DMS 273 treated with DMSO at 0.1 percent for 48 hours (cell line): Measurements from ENCODE around the gene TRNAU1AP.
"Not testable (repeated sequence)": the region's sequence is repeated elsewhere in the genome, so short reads cannot be mapped to it uniquely, and the experiment has no call there.

Source experiments
- DNase-seq: peaks from one replicate; lab custom pipeline; 2025; lab: John Stamatoyannopoulos, UW

TRNAU1AP gene

GRCh38 chr1:28521502-28522164 lies 31.3 kb upstream of the TRNAU1AP start:
- DNase-seq: no peak

DNA sequence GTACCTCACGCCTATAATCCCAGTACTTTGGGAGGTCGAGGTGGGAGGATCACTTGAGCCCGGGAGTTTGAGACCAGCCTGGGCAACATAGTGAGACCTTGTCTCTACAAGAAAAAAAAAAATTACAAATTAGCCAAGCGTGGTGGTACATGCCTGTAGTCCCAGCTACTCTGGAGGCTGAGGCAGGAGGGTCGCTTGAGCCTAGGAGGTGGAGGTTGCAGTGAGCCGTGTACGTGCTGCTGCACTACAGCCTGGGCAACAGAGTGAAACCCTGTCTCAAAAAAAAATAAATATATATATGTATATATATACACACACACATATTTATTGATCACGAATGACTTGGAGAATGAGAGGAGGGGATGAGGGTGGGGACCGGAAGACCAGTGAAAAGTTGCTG lies 30.3 kb upstream of the TRNAU1AP start:
- DNase-seq: not testable (repeated sequence)

DNA sequence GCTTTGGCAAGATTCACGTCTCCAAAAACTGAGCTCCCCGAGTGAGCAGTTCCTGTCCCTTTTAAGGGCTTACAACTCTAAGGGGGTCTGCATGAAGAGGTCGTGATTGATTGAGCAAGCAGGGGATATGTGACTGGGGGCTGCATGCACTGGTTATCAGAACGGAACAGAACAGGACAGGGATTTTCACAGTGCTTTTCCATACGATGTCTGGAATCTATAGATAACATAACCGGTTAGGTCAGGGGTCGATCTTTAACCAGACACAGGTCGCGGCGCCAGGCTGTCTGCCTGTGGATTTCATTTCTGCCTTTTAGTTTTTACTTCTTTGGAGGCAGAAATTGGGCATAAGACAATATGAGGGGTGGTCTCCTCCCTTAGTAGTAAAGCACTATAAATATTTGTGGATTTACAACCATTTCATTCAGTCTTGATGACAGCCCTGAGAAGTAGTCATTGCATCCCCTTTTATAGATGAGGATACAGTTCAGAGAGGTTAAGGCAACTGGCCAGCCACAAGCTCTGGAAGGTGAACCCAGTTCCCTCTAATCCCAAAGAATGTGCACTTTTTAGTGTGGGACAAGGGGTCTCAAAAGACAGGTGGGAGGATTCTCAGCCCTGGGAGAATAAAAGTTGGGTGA lies 27.8 kb upstream of the TRNAU1AP start:
- DNase-seq: not testable (repeated sequence)

GRCh38 chr1:28526886-28527285 lies 26.0 kb upstream of the TRNAU1AP start:
- no peak for DNase-seq

DNA sequence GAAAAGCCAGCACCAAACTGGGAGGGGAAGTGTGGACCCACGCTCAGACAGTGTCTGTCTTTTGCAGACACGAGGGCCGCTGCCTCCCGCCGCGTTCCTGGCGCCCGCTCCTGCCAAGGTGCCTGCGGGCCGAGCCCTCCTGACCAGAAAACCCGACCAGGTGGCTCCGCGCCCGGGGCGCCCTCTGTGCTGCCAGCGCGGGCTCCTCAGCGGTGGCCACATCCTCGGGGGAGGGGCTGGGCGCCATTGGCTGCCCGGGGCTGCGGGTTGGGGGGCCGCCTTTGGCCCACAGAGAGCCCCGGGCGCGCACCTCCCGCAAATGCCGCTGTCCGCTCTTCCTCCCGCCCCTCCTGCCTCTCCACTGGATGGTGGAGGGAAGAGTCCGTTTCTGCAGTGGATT lies 22.4 kb upstream of the TRNAU1AP start:
- no peak for DNase-seq

DNA sequence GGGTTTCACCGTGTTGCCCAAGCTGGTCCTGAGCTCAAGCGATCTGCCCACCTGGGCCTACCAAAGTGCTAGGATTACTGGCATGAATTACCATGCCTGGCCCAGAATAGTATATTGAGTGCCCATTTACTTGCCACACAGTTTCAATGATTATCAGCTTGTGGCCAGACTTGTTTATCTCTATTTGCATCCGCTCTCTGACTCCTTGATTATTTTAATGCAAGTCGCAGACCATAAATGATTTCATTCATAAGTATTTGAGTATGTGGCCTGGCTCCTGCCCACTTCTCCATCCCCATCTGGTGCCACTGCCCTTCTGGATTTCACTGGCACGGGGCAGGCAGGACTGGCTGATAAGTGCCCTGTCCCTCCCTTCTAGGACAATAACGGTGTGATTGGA lies 18.2 kb upstream of the TRNAU1AP start:
- no peak for DNase-seq

DNA sequence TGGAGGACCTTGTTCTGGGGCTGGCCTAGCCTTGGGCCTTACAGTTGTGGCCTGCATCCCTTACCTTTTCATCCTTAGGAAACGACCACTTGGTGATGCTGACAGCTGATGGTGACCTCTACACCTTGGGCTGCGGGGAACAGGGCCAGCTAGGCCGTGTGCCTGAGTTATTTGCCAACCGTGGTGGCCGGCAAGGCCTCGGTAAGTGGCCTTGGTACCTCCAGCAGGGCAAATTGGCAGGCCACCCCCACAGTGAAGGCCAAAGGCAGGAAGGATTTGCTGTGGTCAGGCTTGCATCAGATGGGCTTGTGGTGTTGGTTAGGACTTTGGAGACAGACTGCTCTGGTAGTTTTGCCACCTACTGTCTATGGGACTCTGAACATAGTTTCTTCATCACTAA lies 17.7 kb upstream of the TRNAU1AP start:
- no peak for DNase-seq

DNA sequence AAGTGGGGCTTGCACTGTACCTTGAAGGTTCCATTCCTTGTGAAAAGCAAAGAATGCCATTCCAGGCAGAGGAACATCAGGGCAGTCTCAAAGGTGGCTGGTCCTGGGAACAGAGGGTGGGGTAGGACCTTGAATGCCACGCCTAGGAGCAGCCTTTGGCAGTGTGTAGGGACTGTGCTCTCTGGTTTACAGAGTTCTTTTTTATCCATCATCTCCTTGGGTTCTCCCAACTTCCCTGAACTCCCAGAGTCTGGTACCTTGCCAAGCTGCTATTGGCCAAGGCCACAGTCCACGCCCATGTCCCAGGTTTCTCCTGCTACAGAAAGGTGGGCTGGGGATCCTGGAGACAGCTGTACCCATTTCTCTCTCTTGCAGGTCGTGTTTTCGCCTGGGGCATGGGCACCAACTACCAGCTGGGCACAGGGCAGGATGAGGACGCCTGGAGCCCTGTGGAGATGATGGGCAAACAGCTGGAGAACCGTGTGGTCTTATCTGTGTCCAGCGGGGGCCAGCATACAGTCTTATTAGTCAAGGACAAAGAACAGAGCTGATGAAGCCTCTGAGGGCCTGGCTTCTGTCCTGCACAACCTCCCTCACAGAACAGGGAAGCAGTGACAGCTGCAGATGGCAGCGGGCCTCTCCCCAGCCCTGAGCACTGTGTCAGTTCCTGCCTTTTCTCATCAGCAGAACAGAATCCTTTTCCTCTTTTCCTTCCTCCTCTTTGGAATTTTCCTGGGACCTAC lies 15.3 kb upstream of the TRNAU1AP start:
- no peak for DNase-seq

GRCh38 chr1:28538286-28538685 lies 14.6 kb upstream of the TRNAU1AP start:
- DNase-seq: no peak

DNA sequence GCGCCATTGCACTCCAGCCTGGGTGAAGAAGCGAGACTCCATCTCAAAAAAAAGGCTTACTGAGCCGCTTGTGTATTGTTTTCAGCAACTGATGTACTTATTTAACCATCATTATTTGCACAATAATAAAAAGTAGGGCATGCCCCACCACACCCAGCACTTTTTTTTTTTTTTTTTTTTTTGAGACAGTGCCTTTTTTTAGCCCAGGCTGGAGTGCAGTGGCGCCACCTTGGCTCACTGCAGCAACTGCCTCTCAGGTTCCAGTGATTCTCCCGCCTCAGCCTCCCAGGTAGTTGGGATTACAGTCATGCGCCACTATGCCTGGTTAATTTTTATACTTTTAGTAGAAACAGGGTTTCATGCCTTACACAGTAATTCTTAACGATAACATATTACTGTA lies 12.2 kb upstream of the TRNAU1AP start:
- no peak for DNase-seq

DNA sequence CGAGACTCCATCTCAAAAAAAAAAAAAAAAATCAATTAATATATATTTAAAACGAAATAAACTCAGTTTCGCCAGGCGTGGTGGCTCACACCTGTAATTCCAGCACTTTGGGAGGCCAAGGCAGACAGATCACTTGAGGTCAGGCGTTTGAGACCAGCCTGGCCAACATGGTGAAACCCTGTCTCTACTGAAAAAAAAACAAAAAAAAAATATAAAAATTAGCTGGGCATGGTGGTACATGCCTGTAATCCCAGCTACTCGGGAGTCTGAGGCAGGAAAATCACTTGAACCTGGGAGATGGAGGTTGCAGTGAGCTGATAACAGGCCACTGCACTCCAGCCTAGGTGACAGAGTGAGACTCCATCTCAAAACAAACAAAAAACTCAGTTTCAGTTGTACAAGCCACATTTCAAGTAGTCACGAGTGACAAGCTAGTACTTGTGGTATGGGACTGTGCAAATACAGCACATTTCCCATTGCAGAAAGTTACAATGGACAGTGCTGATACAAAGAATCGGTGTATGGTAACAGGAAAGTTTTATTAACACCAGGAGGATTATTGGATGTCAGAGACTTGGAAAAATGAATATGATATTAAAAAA lies 11.4 kb upstream of the TRNAU1AP start:
- DNase-seq: not testable (repeated sequence)

DNA sequence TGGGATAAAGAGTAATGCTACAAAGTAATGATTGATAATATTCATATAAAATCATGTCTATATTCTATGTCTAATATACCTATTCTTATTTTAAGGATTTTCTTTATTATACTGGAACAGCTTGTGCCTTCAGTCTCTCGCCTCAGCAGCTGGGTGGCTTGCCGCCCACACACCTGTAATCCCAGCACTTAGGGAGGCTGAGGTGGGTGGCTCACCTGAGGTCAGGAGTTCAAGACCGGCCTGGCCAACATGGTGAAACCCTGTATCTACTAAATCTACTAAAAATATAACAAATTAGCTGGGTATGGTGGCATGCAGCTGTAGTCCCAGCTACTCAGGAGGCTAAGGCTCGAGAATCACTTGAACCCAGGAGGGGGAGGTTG lies 7.6 kb upstream of the TRNAU1AP start:
- DNase-seq: no peak

DNA sequence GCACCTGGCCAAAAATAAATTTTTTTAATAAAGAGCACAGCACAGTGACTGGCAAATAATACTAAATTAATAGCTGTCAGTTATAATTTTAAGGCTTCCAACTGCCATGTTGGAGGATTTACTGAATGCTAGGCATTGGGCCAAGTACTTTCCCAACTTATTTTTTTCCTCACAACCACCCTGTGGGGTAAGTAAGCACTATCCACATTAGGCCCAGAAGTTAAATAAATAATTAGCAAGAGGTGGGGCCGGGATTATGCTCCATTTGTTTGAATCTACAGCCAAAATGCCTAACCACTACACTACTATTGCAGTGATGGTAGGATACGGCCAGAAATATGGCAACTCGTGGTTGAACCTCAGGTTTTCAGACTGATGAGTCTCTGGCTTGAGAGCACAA lies 4.6 kb upstream of the TRNAU1AP start:
- DNase-seq: no peak

DNA sequence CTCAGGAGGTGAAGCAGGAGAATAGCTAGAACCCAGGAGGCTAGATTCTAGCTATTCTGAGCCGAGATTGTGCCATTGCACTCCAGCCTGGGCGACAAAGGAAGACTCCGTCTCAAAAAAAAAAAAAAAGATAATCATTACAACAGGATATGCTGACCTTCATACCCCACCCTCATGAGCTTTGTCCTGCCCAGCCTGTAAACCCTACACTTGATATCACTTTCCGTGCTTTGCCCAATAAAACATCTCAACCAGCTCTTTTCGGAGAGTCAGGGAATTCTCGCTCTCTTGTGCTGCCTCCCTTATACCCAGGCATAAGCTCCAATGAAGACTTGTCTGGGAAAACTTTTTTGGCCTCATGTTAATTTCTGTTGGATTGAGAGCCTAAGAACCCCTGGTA lies 1.5 kb upstream of the TRNAU1AP start:
- no peak for DNase-seq

DNA sequence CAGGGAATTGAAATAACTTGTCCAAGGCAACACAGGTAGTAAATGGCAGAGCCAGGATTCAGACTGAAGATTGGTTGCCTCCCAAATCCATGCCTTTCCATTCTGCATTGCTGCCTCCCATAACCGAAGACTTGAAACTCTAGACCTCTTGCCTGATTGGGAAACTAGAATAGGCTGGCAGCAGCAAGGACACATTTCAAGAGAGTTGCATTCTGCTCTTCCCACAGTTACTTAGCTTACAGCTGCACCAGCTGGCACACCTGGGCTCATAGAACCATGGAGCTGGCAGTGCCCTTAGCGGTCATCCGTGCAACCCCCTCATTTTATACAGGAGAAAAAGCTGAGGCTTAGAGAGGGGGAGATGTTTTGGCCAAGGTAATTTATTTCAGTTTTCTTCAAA lies 8.0 kb downstream of the TRNAU1AP start:
- no peak for DNase-seq

DNA sequence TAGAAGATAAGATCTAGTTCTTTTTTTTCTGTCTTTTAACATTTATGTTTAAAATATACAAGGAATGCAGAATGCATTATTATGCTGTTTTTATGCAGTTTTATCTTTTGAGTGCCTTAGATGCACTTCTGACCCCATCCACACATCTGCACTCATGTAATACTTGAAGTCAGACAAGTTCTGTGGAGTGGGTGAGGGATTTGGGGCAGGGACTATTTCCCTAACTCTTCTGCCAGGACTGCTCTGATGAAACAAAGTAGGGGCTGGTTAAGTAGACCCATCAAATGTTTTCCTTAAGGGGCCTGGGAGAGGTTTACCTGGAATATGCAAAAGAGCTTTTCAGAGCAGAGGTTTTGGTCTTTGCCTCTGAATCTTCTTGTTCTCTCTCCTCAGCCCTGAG lies 11.4 kb downstream of the TRNAU1AP start:
- no peak for DNase-seq

DNA sequence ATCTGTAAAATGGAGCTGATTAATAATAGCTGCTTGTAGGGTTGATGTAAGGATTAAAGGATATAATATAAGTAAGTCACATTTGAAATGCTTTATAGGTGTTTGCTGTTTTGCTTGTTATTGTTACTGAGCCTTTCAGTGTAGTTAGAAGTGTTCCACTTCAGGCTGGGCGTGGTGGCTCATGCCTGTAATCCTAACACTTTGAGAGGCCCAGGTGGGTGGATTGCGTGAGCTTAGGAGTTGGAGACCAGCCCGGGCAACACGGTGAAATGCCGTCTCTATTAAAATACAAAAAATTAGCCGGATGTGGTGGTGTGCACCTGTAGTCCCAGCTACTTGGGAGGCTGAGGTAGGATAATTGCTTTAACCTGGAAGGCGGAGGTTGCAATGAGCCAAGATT lies 12.2 kb downstream of the TRNAU1AP start:
- no peak for DNase-seq

DNA sequence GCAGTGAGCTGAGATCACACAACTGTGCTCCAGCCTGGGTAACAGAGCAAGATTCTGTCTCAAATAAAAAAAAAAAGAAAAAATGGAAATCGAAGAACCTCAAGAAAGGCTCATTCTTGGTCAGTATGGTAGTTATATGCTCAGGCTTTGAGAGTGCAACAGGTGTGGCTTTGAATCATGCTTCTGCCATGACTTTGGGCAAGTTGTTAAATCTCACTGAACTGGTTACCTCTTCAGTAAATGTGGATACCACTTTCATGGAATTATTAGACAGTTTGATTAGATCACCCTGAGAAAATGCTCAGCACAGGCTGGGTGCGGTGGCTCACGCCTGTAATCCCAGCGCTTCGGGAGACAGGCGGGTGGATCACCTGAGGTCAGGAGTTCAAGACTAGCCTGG lies 12.8 kb downstream of the TRNAU1AP start:
- DNase-seq: no peak

DNA sequence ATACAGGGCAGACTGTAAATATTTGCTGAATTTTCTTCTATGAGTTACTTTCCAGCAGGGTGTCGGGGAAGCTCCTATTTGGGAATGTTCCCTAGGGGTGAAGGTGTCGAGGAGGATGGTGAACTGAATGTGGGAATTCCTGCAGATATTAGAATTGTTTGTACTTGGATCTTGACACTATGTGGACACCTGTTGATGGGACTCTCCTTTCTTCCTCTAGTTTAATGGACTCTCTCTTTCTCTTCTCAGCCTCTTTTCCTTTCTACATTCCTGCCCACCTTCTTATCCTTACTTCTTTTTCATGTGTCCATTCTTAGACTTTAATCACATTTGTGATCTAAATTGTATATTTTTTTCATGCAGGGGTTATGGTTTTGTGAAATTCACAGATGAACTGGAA lies 14.0 kb downstream of the TRNAU1AP start:
- no peak for DNase-seq

DNA sequence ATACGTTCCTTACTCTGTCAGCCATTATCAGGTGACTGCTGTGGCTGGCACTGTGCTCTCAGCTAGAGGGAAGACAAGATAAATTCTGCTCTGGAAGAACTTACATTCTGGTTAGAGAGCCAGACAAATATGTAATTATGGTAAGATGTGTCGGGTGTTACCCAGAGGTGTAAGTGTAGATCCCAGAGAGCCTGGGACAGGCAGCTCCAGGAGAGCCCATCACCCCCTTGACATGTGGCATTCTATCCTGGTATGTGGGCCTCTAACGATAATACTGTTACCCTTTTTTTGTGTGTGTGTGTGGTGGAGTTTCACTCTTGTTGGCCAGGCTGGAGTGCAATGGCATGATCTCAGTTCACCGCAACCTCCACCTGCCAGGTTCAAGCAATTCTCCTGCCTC lies 19.0 kb downstream of the TRNAU1AP start:
- DNase-seq: no peak

DNA sequence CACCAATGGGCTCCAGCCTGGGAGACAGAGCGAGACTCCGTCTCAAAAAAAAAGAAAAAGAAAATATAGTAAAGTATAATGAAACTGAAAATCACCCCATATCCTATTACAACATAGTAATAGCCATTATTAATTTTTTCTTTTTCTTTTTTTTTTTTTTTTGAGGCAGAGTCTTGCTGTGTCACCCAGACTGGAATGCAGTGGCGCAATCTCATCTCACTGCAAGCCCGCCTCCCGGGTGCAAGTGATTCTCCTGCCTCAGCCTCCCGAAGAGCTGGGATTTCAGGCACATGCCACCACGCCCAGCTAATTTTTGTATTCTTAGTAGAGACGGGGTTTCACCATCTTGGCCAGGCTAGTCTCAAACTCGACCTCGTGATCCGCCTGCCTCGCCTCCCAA lies 20.0 kb downstream of the TRNAU1AP start:
- not testable (repeated sequence) for DNase-seq

- DNase-seq: no peak
These were observed 20.7 kb downstream of the TRNAU1AP start for GRCh38 chr1:28573564-28573963.

DNA sequence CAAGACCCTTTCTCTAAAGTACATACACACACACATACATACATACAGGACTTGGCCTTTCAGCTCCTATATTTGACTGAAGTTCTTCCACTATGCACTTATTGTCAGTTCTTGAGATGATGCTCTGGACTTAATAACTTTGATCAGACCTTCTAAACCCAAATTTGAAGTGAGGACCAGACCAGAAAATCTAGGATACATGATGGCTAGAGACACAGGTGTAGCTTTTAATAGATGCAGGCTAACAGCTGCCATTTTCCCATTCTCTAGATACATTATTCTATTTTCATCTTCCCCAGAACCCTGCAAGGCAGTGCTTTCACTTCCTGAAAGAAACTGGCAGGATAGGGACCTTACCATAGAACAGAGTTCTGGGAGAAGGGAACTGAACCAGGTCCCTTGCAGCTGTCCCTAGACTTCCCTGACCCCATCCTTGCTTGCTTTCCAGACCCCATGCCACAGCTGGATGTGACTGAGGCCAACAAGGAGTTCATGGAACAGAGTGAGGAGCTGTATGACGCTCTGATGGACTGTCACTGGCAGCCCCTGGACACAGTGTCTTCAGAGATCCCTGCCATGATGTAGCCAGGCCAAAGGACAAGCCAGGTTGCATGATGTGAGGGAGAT lies 24.3 kb downstream of the TRNAU1AP start:
- DNase-seq: no peak
